PFSK-1 (cell line): ENCODE results near the gene NARS2.

Experiments used
- REST ChIP-seq, 2 experiments: IDR thresholded peaks; 2 replicates each; pipeline versions ENCODE4 v1.6.1 to v1.8.0; 2011 to 2012; ENCODE audit warnings: low read depth in 2 of 2, low read length in 2 of 2, control low read depth in 1 of 2, inconsistent platforms in 1 of 2, mild to moderate bottlenecking in 1 of 2, moderate library complexity in 1 of 2; ENCODE audit not compliant: insufficient read depth in 1 of 2
- SIN3A ChIP-seq: IDR thresholded peaks from 2 replicates; pipeline ENCODE4 v1.6.1; 2012; ENCODE audit warnings: mild to moderate bottlenecking, low read length, moderate library complexity, borderline replicate concordance; ENCODE audit not compliant: insufficient read depth
- TAF1 ChIP-seq: IDR thresholded peaks from 2 replicates; pipeline ENCODE4 v1.6.1; 2012; ENCODE audit warnings: low read length, control low read depth, borderline replicate concordance; ENCODE audit not compliant: insufficient read depth

DNA sequence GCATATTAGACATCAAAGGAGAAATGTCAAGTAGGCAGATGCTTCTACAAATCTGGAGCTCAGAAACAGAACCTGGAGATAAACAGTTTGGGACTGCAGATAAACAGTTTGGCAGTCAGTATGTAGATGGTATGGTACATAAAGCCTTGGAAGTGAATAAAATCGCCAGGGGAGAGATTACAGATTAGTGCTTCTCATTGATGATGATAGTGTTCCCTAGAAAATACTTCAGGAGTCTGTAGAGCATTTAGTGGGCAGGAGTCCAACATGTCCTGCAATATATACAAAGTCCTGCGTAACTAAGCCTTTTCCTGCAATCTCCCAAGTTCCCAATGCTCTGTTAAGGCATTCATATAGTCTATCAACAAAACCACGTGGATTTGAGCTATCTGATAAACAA is 35.2 kb downstream of the NARS2 start:
- TF ChIP-seq TAF1 (no peak), SIN3A (no peak), REST (IDR thresholded peaks at IDR 0.05; ENCODE audit: insufficient read depth in 1 of 2, low read depth in 2 of 2, low read length in 2 of 2) (no peak)
